CD4-positive, alpha-beta T cell (primary cell): ENCODE results near the gene FBXO15. TPM values are rescaled to one million over a fixed set of nuclear protein-coding genes. Genes with fewer than 3 reads are reported as not detected.

Experiments
- ATAC-seq: fragments of 200-7000 bp; cut with Tn5 transposase; one replicate; pipeline ENCODE4 v1.10.0; 2022; ENCODE audit warnings: mild to moderate bottlenecking; ENCODE audit not compliant: poor library complexity
- CTCF ChIA-PET: fragments of 350-600 bp; sonication (Branson Sonifier 250); formaldehyde crosslinking; loops from one replicate; lab custom pipeline; 2021; ENCODE audit warnings: antibody characterized with exemption, inconsistent platforms; lab: Charles Lee
- POLR2A ChIA-PET: fragments of 350-600 bp; sonication (Branson Sonifier 250); formaldehyde crosslinking; loops from one replicate; lab custom pipeline; 2021; ENCODE audit warnings: antibody characterized with exemption, inconsistent platforms; lab: Charles Lee
- DNase-seq, 14 experiments: peaks; one replicate each; pipeline ENCODE4 v3.0.0-alpha.2; 2013 to 2020; ENCODE audit warnings: mixed read lengths in 2 of 14
- H3K27ac ChIP-seq, 2 donors: one replicate each; pipeline versions ENCODE4 v1.5.1 to v1.7.0; 2013; ENCODE audit warnings: low read length in 2 of 2, low read depth in 1 of 2, mild to moderate bottlenecking in 1 of 2
- H3K27me3 ChIP-seq, 2 experiments: 1 replicate in 1 of 2; 2 replicates in 1 of 2; pipeline versions ENCODE4 v1.6.1 to v1.7.0; 2013; ENCODE audit warnings: low read length in 2 of 2, control low read depth in 1 of 2, mild to moderate bottlenecking in 1 of 2, moderate library complexity in 1 of 2; ENCODE audit not compliant: insufficient read depth in 2 of 2, control insufficient read depth in 1 of 2
- H3K36me3 ChIP-seq: one replicate; pipeline ENCODE4 v1.6.1; 2013; ENCODE audit warnings: low read length, control low read depth; ENCODE audit not compliant: insufficient read depth
- H3K4me1 ChIP-seq: one replicate; pipeline ENCODE4 v1.6.1; 2013; ENCODE audit warnings: low read length, control low read depth; ENCODE audit not compliant: insufficient read depth
- H3K4me3 ChIP-seq: one replicate; pipeline ENCODE4 v1.5.1; 2013; ENCODE audit warnings: mild to moderate bottlenecking, low read length, moderate library complexity
- H3K9me3 ChIP-seq, 2 experiments: 1 replicate in 1 of 2; 2 replicates in 1 of 2; pipeline versions ENCODE4 v1.6.1 to v1.7.0; 2013; ENCODE audit warnings: low read length in 2 of 2, mild to moderate bottlenecking in 2 of 2, control low read depth in 1 of 2, moderate library complexity in 1 of 2; ENCODE audit not compliant: control insufficient read depth in 1 of 2, insufficient read depth in 1 of 2
- H3K27ac Mint-ChIP-seq: one replicate; pipeline ENCODE4 v1.8.0; 2020; ENCODE audit warnings: mixed read lengths
- H3K27me3 Mint-ChIP-seq: one replicate; pipeline ENCODE4 v1.8.0; 2021; ENCODE audit warnings: mixed read lengths
- H3K36me3 Mint-ChIP-seq: one replicate; pipeline ENCODE4 v1.8.0; 2021; ENCODE audit warnings: low read depth, mixed read lengths
- H3K4me1 Mint-ChIP-seq: one replicate; pipeline ENCODE4 v1.8.0; 2021; ENCODE audit warnings: low read depth, mixed read lengths
- H3K4me3 Mint-ChIP-seq: one replicate; pipeline ENCODE4 v1.8.0; 2020; ENCODE audit warnings: mild to moderate bottlenecking, mixed read lengths
- H3K9me3 Mint-ChIP-seq: one replicate; pipeline ENCODE4 v1.8.0; 2020; ENCODE audit warnings: mixed read lengths
- intact Hi-C, 2 experiments: fragments of 100-400 bp; cut with DNase I in 1 of 2; cut with micrococcal nuclease in 1 of 2; formaldehyde crosslinking; loops; one replicate each; pipeline versions ENCODE4 v1.15.1 to v1.9.0; 2023 to 2025; cut with DNase I, micrococcal nuclease
- total RNA-seq, 174 experiments: library from RNA in 2 of 174; stranded (reverse) in 2 of 174; gene quantifications; one replicate each; pipeline ENCODE4 v1.2.3 and lab custom pipeline; 2021 to 2026
- TF ChIP-seq, protein P1 (sequence below): fragments of 200-600 bp; IDR thresholded peaks from one replicate; pipeline ENCODE4 v1.8.0; 2022; ENCODE audit warnings: antibody characterized with exemption, mild to moderate bottlenecking

Gene FBXO15
- total RNA-seq, 2 experiments from 2014 or later, result 0.58 to 1.0 TPM

GRCh38 chr18:74152270-74152669, 4.6 kb upstream of the FBXO15 start:
- H3K9me3 ChIP-seq, result no peaks in the 10 kb centered on the region
- H3K27me3 Mint-ChIP-seq, result no peaks in the 10 kb centered on the region
- TF ChIP-seq, protein P1, sequence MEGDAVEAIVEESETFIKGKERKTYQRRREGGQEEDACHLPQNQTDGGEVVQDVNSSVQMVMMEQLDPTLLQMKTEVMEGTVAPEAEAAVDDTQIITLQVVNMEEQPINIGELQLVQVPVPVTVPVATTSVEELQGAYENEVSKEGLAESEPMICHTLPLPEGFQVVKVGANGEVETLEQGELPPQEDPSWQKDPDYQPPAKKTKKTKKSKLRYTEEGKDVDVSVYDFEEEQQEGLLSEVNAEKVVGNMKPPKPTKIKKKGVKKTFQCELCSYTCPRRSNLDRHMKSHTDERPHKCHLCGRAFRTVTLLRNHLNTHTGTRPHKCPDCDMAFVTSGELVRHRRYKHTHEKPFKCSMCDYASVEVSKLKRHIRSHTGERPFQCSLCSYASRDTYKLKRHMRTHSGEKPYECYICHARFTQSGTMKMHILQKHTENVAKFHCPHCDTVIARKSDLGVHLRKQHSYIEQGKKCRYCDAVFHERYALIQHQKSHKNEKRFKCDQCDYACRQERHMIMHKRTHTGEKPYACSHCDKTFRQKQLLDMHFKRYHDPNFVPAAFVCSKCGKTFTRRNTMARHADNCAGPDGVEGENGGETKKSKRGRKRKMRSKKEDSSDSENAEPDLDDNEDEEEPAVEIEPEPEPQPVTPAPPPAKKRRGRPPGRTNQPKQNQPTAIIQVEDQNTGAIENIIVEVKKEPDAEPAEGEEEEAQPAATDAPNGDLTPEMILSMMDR, result no peak
- H3K27me3 ChIP-seq, result no peaks in the 10 kb centered on the region
- H3K4me1 Mint-ChIP-seq, result peaks cover 52% of the 10 kb centered on the region
- no peaks in the 10 kb centered on the region for H3K9me3 Mint-ChIP-seq
- POLR2A ChIA-PET, result no interaction called here
- ATAC-seq, result no peak
- H3K27ac Mint-ChIP-seq, result no peak overlapping the region
- H3K36me3 ChIP-seq, result peaks cover 39% of the 10 kb centered on the region
- CTCF ChIA-PET, result no interaction called here
- H3K4me3 ChIP-seq, result no peak overlapping the region
- H3K36me3 Mint-ChIP-seq, result peaks cover 75% of the 10 kb centered on the region
- peak overlapping the region; percentile 22 for H3K4me3 Mint-ChIP-seq
- intact Hi-C loops, result loop anchor here in 1 of 2 experiments (5.0 kb wide), 2 partner anchors 140 to 445 kb away; partner anchors contain the start of genes CYB5A and ZNF407
- no peak for DNase-seq
- H3K27ac ChIP-seq, result no peak overlapping the region
- peaks cover 21% of the 10 kb centered on the region for H3K4me1 ChIP-seq

GRCh38 chr18:74149878-74150277, 2.2 kb upstream of the FBXO15 start:
- no peaks in the 10 kb centered on the region for H3K9me3 ChIP-seq
- H3K4me1 ChIP-seq, result peaks cover 25% of the 10 kb centered on the region
- no peak overlapping the region for H3K27ac ChIP-seq
- intact Hi-C loops, result loop anchor here in 1 of 2 experiments (5.0 kb wide), 2 partner anchors 142 to 447 kb away; partner anchors contain the start of genes CYB5A and ZNF407
- DNase-seq (no peak), ATAC-seq (no peak)
- Mint-ChIP-seq H3K27me3 (no peaks in the 10 kb centered on the region), H3K4me3 (peak overlapping the region; percentile 96), H3K4me1 (peaks cover 62% of the 10 kb centered on the region), H3K9me3 (no peaks in the 10 kb centered on the region), H3K36me3 (peaks cover 56% of the 10 kb centered on the region), H3K27ac (no peak overlapping the region)
- ChIA-PET CTCF (no interaction called here), POLR2A (no interaction called here)
- H3K4me3 ChIP-seq, result no peak overlapping the region
- TF ChIP-seq, protein P1, result no peak
- H3K36me3 ChIP-seq, result peaks cover 19% of the 10 kb centered on the region
- H3K27me3 ChIP-seq, result no peaks in the 10 kb centered on the region

DNA sequence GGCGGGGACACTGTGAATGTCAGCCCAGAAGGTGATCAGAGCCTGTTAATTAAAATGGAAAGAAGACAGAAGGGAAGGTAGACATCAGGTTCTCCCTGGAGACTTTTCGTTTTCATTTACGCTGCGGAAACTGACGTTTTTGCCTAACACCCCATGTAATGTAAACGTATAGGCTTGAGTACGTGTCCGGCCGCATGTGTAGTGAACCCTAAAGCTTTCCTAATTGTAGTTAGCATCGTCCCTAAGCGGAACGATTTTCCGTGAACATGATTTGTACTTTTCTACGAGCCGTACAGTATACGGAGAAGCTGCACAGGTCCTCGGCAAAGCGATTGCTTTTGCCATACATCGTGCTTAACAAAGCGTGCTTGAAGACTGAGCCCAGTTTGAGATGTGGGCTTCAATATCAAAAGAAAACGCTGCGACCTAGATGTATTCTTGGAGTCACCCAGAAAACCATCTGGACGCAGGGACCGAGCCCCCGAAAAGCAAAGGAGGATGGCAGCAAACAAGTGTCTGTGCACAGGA, 973 bp upstream of the FBXO15 start:
- Histone ChIP-seq H3K4me1 (peaks cover 25% of the 10 kb centered on the region), H3K27me3 (no peaks in the 10 kb centered on the region), H3K4me3 (peak overlapping the region; percentile 83), H3K9me3 (no peaks in the 10 kb centered on the region), H3K36me3 (peaks cover 10% of the 10 kb centered on the region), H3K27ac (peak overlapping the region; percentile 95 to 99)
- H3K4me3 Mint-ChIP-seq, result peak overlapping the region; percentile 96
- ATAC-seq, result no peak
- TF ChIP-seq, protein P1, result no peak
- peak overlapping the region; percentile 99 for H3K27ac Mint-ChIP-seq
- H3K9me3 Mint-ChIP-seq, result no peaks in the 10 kb centered on the region
- peak in 1 of 14 experiments; percentile 9 for DNase-seq
- POLR2A ChIA-PET, result interaction anchor here (0.6 to 1.9 kb wide), 2 partner anchors 66 to 216 kb away, joined by 4 to 6 read pairs; no protein-coding TSS in a partner anchor
- H3K4me1 Mint-ChIP-seq, result peaks cover 62% of the 10 kb centered on the region
- intact Hi-C loops, result no loop called here
- no peaks in the 10 kb centered on the region for H3K27me3 Mint-ChIP-seq
- CTCF ChIA-PET, result no interaction called here
- H3K36me3 Mint-ChIP-seq, result peaks cover 45% of the 10 kb centered on the region
